Muscle of leg (tissue), 11 donors: Measurements from ENCODE around the gene PGD. TPM values are rescaled to one million over a fixed set of nuclear protein-coding genes. Genes with fewer than 3 reads are reported as not detected.

Experiments
- DNase-seq: peaks from one replicate; pipeline ENCODE4 v3.0.0; 2013
- H3K27ac ChIP-seq: one replicate; pipeline ENCODE4 v1.5.1; 2013; ENCODE audit warnings: mild to moderate bottlenecking, low read length, control low read depth
- H3K27me3 ChIP-seq: one replicate; pipeline ENCODE4 v1.6.1; 2013; ENCODE audit warnings: low read length; ENCODE audit not compliant: control insufficient read depth, insufficient read depth
- H3K36me3 ChIP-seq: one replicate; pipeline ENCODE4 v1.6.1; 2013; ENCODE audit warnings: low read length; ENCODE audit not compliant: control insufficient read depth, insufficient read depth
- H3K4me1 ChIP-seq: one replicate; pipeline ENCODE4 v1.6.1; 2013; ENCODE audit warnings: low read length; ENCODE audit not compliant: control insufficient read depth, insufficient read depth
- H3K4me3 ChIP-seq: one replicate; pipeline ENCODE4 v1.5.1; 2013; ENCODE audit warnings: low read length, control low read depth
- H3K9me3 ChIP-seq: replicated peaks from 2 replicates; pipeline ENCODE4 v1.6.1; 2013; ENCODE audit warnings: low read depth, low read length; ENCODE audit not compliant: control insufficient read depth
- WGBS: methylation state at CpG from one replicate; pipeline ENCODE4 v1.1.5; 2013; ENCODE audit warnings: missing lambda C conversion rate; ENCODE audit not compliant: insufficient coverage; 5-methylcytosine and 5-hydroxymethylcytosine counted together
- polyA plus RNA-seq, 8 donors: library from polyadenylated mRNA; unstranded; fragments of 120-200 nt; gene quantifications; one replicate each; pipeline versions ENCODE4 v1.2.1 to v1.2.3, GENCODE V29; 2013; ENCODE audit warnings: inconsistent platforms in 1 of 8, low replicate concordance in 1 of 8; ENCODE audit not compliant: insufficient read length in 8 of 8, insufficient read depth in 1 of 8
- total RNA-seq: library from RNA; stranded (reverse); fragments of 120-200 nt; gene quantifications from one replicate; pipeline ENCODE4 v1.2.4, GENCODE V29; 2013

Gene PGD
- total and polyA plus RNA-seq, 9 donors = 51.2 to 150 (median 126) TPM

DNA sequence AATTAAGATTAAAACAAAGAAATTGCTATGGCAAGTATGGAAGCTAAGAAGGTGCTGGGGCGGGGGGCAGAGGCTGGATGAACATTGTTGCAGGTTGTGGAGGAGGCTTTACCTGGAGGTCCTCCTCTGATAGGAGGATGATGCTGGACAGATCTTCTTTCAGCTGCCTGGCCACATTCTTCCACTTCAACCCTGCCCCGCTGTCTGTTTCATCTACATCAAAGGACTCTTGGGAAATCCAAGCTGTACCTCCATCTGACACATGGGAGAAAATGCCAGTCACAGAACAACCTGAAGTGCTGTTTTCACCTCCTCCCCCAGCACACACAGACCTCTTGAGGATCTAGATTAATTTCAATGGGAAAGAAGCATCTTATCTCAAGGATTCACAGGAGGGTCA, 68.2 kb downstream of the PGD start:
- H3K9me3 ChIP-seq = no peaks in the 10 kb centered on the region
- peaks cover 4% of the 10 kb centered on the region for H3K4me1 ChIP-seq
- 100% methylated on average over 1 of the region's 2 CpGs for WGBS
- no peaks in the 10 kb centered on the region for H3K27me3 ChIP-seq
- no peak overlapping the region for H3K4me3 ChIP-seq
- H3K36me3 ChIP-seq = peaks cover 54% of the 10 kb centered on the region
- no peak overlapping the region for H3K27ac ChIP-seq
- no peak for DNase-seq

DNA sequence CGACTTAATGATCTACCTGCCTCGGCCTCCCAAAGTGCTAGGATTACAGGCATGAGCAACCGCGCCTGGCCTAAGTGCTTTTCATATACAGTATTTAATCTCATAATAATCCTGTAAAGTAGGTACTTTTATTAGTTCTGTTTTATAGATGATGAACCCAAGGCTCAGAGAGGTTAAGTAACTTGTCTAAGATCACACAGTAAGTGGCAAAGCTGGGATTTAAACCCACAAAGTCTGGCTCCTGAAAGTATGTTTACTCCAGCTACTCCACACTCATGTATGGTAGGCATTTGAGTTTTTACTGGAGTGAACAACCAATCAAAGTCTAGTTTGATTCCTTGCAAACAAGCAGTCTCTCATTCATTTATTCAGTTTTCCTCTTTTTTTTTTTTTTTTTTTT, 71.2 kb downstream of the PGD start:
- no peak for DNase-seq
- Histone ChIP-seq H3K9me3 (no peaks in the 10 kb centered on the region), H3K27me3 (no peaks in the 10 kb centered on the region), H3K27ac (no peak overlapping the region), H3K4me1 (peaks cover 4% of the 10 kb centered on the region), H3K4me3 (no peak overlapping the region), H3K36me3 (peaks cover 31% of the 10 kb centered on the region)
- WGBS = no CpG with 5 or more reads among the region's 4 CpGs

Other genes starting within 250 kb of the PGD start
- gene KIF1B, start 188.5 kb upstream of the PGD start, total RNA-seq = 119 TPM
- gene KIF1B, start 188.5 kb upstream of the PGD start, polyA plus RNA-seq = 100 to 1,000 TPM in 7 of 8 donors, 10 to 100 TPM in 1; 86.3 to 189 (median 141) TPM
- gene CENPS, start 31.4 kb downstream of the PGD start, total RNA-seq = 5.4 TPM
- gene CENPS, start 31.4 kb downstream of the PGD start, polyA plus RNA-seq = 10 to 100 TPM in 5 of 8 donors, 1 to 10 TPM in 3; 8.5 to 11.7 (median 10.7) TPM
- gene CORT, start 51.0 kb downstream of the PGD start, total RNA-seq = 0.98 TPM
- 1 to 10 TPM in 6 of 8 donors, under 1 TPM in 2; 0.55 to 1.4 (median 1.1) TPM for gene CORT, start 51.0 kb downstream of the PGD start, polyA plus RNA-seq
- gene DFFA, start 73.5 kb downstream of the PGD start, total RNA-seq = 22.5 TPM
- gene DFFA, start 73.5 kb downstream of the PGD start, polyA plus RNA-seq = 10 to 100 TPM; 16.8 to 25.9 (median 19.3) TPM
- gene PEX14, start 75.9 kb downstream of the PGD start, total RNA-seq = 11.7 TPM
- 10 to 100 TPM; 14.2 to 16.8 (median 15.2) TPM for gene PEX14, start 75.9 kb downstream of the PGD start, polyA plus RNA-seq